Spleen (tissue), 7 donors: ENCODE data around the gene UBN1.

ENCODE experiments used
- POLR2A ChIP-seq, 3 donors: fragments of 450-650 bp; IDR thresholded peaks; one replicate each; pipeline ENCODE4 v1.5.1; 2017; ENCODE audit warnings: antibody characterized with exemption in 3 of 3, mild to moderate bottlenecking in 1 of 3
- POLR2AphosphoS5 ChIP-seq, 3 donors: sonication (generic); formaldehyde crosslinking; IDR thresholded peaks; one replicate each; pipeline ENCODE4 v1.5.1; 2017; ENCODE audit warnings: antibody characterized with exemption in 3 of 3
- TF ChIP-seq, protein P1 (sequence below), 11 experiments: fragments of 200-600 bp in 7 of 11; fragments of 450-650 bp in 4 of 11; sonication (generic) in 4 of 11; IDR thresholded peaks in 8 of 11; conservative IDR thresholded peaks in 3 of 11; 1 replicate in 7 of 11; 2 replicates in 4 of 11; pipeline versions ENCODE4 v1.4.0 to v1.8.0; 2016 to 2021; ENCODE audit warnings: antibody characterized with exemption in 11 of 11, inconsistent platforms in 4 of 11, mild to moderate bottlenecking in 1 of 11
- donor health status: DM: no; HTN: no; CAD: no; lungs with moderate emphysema.
- donor health status: DM: no; HTN: no; CAD: no.
- donor health status: DM: no; HTN: no; CAD: no.

GRCh38 chr16:4874666-4875065, 27.4 kb downstream of the UBN1 start:
- TF ChIP-seq, protein P1, sequence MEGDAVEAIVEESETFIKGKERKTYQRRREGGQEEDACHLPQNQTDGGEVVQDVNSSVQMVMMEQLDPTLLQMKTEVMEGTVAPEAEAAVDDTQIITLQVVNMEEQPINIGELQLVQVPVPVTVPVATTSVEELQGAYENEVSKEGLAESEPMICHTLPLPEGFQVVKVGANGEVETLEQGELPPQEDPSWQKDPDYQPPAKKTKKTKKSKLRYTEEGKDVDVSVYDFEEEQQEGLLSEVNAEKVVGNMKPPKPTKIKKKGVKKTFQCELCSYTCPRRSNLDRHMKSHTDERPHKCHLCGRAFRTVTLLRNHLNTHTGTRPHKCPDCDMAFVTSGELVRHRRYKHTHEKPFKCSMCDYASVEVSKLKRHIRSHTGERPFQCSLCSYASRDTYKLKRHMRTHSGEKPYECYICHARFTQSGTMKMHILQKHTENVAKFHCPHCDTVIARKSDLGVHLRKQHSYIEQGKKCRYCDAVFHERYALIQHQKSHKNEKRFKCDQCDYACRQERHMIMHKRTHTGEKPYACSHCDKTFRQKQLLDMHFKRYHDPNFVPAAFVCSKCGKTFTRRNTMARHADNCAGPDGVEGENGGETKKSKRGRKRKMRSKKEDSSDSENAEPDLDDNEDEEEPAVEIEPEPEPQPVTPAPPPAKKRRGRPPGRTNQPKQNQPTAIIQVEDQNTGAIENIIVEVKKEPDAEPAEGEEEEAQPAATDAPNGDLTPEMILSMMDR (IDR thresholded peaks at IDR 0.05 in 8 of 11, conservative IDR thresholded peaks at IDR 0.05 in 3 of 11), result no peak
- TF ChIP-seq POLR2A (IDR thresholded peaks at IDR 0.05) (no peak), POLR2AphosphoS5 (IDR thresholded peaks at IDR 0.05) (peak in 1 of 3 donors; percentile 2)
